Kidney tubule cell (primary cell): ENCODE measurements around the gene SNAP29.
A peak's percentile ranks its signal among the peaks of the same experiment; 100 is the strongest.
"Not testable (repeated sequence)": the region's sequence is repeated elsewhere in the genome, so short reads cannot be mapped to it uniquely, and the experiment has no call there.

Experiments used
- DNase-seq: peaks from one replicate; pipeline ENCODE4 v3.0.0-alpha.2; 2018; ENCODE audit warnings: low spot score

Gene SNAP29

GRCh38 chr22:20834725-20835124 is 24.1 kb upstream of the SNAP29 start:
- no peak for DNase-seq

- no peak for DNase-seq
Measured at GRCh38 chr22:20836987-20837823, 21.6 kb upstream of the SNAP29 start.

GRCh38 chr22:20839354-20839753 is 19.5 kb upstream of the SNAP29 start:
- DNase-seq: not testable (repeated sequence)

- no peak for DNase-seq
Measured at GRCh38 chr22:20839837-20840645, 18.8 kb upstream of the SNAP29 start.

GRCh38 chr22:20840646-20841371 is 18.0 kb upstream of the SNAP29 start:
- no peak for DNase-seq

- DNase-seq: no peak
Measured at GRCh38 chr22:20843501-20843900, 15.3 kb upstream of the SNAP29 start.

- no peak for DNase-seq
Measured at GRCh38 chr22:20844055-20845037, 14.5 kb upstream of the SNAP29 start.

- no peak for DNase-seq
Measured at GRCh38 chr22:20847318-20847822, 11.4 kb upstream of the SNAP29 start.

GRCh38 chr22:20852076-20852475 is 6.7 kb upstream of the SNAP29 start:
- DNase-seq: no peak

GRCh38 chr22:20852503-20852902 is 6.3 kb upstream of the SNAP29 start:
- DNase-seq: no peak

GRCh38 chr22:20853236-20853660 is 5.6 kb upstream of the SNAP29 start:
- no peak for DNase-seq

- DNase-seq: no peak
Measured at GRCh38 chr22:20857247-20857643, 1.6 kb upstream of the SNAP29 start.

- peak; percentile 71 for DNase-seq
Measured at GRCh38 chr22:20857838-20858614, 781 bp upstream of the SNAP29 start.

GRCh38 chr22:20859615-20860014 is 808 bp downstream of the SNAP29 start:
- peak; percentile 5 for DNase-seq

GRCh38 chr22:20862540-20862939 is 3.7 kb downstream of the SNAP29 start:
- peak; percentile 33 for DNase-seq

GRCh38 chr22:20863366-20863765 is 4.6 kb downstream of the SNAP29 start:
- DNase-seq: no peak

GRCh38 chr22:20864186-20864908 is 5.5 kb downstream of the SNAP29 start:
- no peak for DNase-seq

GRCh38 chr22:20865331-20865730 is 6.5 kb downstream of the SNAP29 start:
- no peak for DNase-seq

- DNase-seq: no peak
Measured at GRCh38 chr22:20865875-20866445, 7.2 kb downstream of the SNAP29 start.
